ENCODE results near the gene RAB11FIP2.

The RAB11FIP2 gene

DNA sequence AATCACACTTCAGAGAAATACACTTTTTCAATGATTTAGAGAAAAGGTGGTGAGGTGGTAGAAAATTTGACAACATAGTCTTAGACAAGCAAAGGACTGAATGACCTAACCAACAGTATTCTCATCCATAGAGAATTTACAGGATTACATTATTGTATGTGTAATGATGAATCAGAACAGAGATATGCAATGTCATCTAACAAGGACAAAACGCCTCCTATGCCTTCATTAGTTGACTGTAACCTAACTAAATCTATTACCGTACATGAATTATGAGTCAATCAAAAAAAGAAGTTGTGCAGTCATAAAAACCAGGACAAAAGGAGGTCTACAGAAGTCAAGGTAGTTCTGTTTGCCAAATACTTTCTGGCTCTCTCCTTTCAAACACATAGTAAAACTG, 66.5 kb downstream of the RAB11FIP2 start:
- DNase-seq, result no peak

DNA sequence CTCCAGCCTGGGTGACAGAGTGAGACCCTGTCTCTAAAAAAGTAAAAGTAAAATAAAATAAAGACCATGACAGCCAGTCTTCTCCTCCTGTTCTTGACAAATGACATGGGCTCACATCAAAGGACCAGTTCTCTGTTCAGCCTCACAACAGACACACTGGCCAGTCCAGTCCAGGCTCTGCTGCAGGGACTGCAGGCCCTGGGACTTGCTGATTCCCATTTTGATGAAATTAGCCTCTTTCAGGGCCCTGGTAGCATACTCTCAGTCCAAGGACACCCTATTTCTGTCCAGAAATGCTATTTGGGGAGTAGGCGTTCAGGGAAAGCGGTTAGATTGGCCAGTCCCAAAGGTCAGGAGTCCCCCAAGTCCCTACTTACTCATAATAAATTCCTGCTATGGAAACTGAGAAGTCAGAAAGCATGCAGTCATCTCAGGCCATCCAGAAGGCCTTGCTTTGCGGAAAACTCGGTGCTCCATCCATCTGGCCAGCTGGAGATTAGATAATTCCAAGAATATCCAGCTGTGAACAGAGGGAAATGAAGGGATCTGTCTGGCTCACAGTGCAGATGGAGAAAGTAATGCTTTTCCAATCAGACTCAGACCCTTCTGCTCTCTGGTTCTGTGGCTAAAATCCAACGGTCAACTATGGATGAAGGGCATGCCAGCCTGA, 74.4 kb downstream of the RAB11FIP2 start:
- no peak for DNase-seq

DNA sequence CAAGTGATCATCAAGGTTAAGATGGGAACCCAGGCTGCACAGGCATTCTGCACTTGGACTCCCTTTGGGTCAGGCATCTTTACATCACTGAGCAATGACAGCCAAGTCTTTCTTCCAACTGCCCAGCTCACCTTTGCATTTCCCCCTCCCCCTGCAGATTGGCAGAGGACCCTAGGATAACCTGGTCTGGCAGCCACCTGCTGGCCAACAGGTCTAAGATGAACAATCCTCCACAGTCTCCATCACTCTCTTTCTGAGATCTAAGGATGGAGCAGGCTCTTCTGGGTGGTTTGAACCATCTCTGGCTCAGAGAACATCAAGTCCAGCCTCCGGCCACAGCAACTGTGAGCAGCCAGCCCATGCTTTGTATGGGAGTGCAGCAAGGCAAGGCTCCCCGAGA, 75.8 kb downstream of the RAB11FIP2 start:
- DNase-seq, result no peak

DNA sequence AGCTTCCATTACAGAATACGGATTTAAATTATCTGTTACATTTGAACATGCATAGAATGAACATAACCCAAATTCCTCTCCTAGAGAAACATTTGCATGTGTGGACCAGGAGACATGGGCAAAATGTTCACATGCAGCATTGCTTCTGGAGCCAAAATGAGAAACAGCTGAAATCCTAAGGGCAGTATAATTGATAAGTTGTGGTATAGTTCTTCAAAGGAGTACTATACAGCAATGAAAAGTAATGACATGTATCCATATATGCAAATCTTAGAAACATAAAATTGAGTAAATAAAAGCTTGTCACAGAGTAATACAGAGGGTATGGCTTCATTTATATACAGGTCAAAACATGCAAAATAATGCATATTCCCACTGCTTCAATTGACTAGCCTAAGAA, 77.1 kb downstream of the RAB11FIP2 start:
- DNase-seq, result no peak

DNA sequence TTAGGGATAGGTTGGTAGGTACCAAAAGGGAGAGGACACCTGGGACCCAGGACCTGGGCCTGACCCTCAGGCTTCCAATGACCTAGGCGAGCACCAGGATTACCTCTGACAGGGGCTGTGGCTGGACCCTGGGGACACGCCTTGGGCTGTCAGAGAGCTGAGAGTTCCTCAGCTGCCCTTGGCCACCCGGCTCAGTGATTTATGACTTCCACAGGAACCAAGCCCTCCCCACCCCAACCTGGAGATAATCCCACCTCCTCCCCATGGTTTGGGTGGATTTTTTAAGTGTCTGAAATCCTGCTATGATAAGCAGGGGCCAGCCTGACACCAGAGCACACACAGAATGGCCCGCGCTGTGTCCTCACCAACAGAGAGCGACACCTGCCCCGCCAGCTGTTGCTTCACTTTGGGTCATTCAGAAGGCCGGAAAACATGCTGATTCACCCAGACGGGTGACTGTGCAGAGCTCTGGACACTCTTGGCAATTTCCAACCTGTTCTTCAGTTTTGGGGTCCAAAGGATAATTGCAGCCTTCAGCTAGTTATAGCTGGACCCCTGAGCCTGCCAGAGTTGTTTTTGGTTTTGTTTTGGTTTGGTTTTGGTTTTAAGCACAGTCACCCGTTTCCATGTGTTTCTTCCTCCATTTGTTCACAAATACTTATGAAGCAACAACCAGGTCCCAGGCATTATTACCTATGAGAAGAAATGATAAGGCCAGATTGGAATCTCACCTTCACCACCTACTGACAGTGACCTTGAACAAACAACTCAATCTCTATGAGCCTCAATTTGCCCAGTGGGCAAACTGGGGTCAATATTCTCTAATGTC, 78.2 kb downstream of the RAB11FIP2 start:
- DNase-seq, result no peak

DNA sequence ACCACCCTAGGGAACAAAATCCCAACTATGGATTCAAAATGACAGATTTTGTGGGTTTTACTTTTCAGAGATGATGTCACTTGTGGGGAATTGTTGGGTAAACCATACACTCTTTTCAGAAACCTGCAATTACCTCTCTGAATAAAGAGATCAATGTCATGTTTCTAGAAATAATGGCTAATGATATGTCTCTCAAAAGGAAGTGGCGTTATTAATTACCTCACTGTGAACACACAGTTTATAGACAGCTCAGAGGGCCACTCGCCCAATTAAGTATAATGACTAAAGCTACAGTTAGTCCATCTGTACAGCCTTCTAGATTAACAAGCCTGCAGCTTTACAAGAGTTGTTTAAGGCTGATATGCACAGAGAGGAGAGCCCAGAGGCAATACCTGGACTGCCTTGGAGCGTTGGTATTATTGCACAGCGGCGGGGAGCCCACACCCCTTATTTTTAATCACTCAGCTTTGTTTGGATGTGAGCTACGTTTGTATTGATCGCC, 79.5 kb downstream of the RAB11FIP2 start:
- DNase-seq, result no peak

DNA sequence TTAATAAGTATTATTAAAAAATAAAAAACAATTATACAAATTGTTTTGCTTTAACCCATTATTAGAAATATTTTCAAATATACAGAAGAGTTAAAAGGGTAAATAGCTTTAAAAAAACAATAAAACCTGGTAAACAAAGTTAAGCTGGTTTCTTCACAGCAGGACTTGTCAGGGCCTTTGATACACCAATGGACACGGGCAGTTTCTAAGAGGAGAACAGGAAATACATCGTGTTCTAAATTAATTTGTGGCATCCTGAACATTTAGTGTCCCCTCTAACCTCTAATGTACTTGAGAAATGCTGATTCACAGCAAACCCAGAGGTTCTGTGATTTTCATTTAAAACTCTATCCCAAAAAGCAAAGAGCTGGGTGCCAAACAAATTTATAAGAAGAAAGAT, 80.8 kb downstream of the RAB11FIP2 start:
- DNase-seq, result no peak

DNA sequence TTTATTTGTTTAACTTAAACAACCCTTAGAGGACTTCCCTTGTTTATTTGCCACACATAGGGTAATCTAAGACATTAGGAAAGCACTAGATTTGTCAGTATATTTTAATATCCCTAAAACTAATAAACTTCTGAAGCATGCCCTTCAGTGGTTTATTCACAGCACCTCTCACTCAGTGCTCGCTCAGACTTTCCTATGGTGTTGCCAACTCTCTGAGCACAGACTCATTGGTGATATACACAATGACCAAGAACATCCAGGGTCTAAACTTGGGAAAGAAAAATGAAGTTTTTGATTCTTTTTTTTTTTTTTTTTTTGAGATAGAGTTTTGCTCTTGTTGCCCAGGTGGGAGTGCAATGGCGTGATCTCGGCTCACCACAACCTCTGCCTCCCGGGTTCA, 82.2 kb downstream of the RAB11FIP2 start:
- no peak for DNase-seq

DNA sequence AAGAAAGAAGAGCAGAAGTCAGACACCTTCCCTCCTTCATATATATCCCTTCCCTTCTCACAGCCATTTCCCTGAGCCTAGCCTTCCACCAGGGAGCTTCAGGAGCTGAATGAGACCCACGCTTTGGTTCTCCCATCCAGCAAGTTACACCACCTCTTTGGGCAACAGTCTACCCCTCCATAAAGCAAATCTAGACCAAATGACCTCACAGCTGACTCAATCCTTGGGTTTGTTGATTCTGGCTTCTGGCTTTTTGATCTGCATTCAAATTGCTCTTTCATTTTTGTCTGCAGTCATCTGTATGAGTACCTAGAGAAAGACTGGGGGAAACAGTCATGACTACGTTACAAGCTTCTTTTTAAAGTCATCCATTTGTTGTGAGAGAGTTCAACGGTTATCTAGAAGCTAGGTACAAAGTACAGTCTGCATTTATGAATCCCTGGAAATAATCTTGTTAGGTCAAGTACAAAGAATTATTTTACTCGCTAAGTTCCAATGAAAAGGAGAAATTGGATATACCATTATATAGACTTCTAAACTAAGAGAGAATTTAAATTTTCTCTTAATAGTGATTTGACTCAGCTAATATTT, 86.3 kb downstream of the RAB11FIP2 start:
- DNase-seq, result no peak

DNA sequence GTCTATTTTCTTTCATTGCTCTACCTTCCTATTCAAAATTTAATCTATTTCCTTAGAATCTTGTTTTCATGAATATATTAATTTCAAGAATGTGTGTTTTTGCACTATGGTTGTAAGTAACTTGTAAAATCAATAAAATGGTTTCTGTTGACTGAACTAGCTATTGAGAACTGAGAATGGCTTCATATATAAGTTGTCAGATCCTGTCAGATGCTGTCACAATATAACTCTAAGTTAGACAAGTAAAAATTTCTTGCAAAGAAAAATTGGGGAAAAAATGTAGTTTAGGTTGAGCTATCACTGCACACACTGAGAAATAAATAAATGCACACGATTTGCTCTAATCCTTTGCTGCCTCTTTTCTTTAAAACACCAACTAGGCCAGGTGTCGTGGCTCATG, 89.8 kb downstream of the RAB11FIP2 start:
- DNase-seq, result no peak

DNA sequence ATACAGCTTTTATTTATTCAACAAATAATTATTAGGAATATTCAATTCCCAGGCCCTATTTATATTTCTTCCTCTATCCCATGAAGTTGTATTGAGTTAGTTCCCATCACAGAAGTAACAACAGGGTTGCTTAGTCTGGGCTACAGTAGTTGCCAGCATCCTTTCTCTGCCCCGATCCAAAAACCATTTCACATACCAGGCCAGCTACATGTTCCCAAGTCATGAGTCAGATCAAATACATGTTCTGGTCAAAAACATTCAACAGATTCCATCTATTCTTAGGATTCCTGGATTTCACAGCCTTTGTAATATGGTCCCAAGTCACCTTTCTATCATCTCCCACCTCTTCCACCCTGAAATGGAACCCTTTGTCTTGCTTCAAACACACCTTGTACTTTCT, 91.6 kb downstream of the RAB11FIP2 start:
- no peak for DNase-seq
